NCI-H748 (cell line): ENCODE data around the gene AKAP1.

Experiments
- DNase-seq: peaks from one replicate; lab custom pipeline; 2025; ENCODE audit not compliant: unreplicated experiment; lab: John Stamatoyannopoulos, UW

Gene AKAP1

GRCh38 chr17:57158325-57158724 is 73.3 kb downstream of the AKAP1 start:
- DNase-seq: no peak

DNA sequence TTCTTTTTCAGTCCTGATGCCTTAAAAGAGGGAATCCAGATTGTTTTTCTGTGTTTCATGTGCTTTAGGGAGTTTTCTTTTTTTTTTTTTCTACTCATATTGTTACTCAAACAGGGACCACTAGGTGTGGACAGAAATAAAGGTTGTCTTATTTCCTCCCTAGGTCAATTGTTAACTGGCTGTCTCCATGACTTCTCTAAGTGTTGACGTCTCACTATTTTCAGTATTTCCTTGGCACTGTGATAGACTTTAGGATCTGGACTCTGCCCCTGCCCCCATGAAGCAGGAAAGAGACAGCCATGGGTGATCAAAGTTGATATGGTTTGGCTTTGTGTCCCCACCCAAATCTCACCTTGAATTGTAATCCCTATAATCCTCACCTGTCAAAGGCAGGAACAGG is 73.7 kb downstream of the AKAP1 start:
- no peak for DNase-seq

DNA sequence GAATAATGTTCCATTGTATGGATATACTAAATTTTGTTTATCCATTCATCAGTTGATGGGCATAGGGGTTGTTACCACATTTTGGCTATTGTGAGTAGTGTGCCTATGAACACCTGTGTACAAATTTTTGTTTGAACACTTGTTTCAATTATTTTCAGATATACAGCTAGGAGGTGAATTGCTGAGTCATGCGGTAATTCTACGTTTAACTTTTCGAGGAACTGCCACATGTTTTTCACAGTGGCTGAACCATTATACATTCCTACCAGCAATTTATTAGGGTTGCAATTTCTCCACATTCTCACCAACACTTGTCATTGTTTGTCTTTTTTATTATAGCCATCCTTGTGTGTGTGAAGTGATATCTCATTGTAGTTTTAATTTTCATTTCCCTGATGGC is 75.6 kb downstream of the AKAP1 start:
- no peak for DNase-seq

- DNase-seq: no peak
Measured at GRCh38 chr17:57164814-57165213, 79.8 kb downstream of the AKAP1 start.

- no peak for DNase-seq
Measured at GRCh38 chr17:57165754-57166153, 80.7 kb downstream of the AKAP1 start.

- peak; percentile 30 for DNase-seq
Measured at GRCh38 chr17:57166803-57167202, 81.8 kb downstream of the AKAP1 start.

GRCh38 chr17:57168695-57169094 is 83.6 kb downstream of the AKAP1 start:
- no peak for DNase-seq

DNA sequence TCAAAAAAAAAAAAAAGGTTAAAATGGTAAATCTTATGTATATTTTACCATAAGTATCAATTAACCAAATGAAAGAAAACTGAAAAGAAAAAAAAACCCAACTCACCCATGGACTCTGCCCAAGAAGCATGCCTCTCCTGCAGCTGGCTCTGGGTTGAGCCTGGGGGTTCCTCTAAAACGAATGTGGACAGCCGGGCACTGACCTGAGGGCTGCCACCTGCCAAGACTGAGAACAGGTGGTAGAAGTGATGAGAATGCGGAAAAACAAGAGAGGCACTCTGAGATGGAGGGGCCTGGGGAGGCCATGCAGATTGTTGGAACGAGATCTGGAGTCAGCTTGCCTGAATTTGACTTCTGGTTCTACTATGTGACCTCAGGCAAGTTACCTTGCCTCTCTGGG is 85.8 kb downstream of the AKAP1 start:
- DNase-seq: no peak
